GM19099 (cell line): ENCODE data around the gene PDZD4.

Experiments used
- POLR2A ChIP-seq: IDR thresholded peaks from 3 replicates; pipeline ENCODE4 v1.6.1; 2011; ENCODE audit warnings: low read depth; ENCODE audit not compliant: insufficient read length; ENCODE audit errors: extremely low read depth

Gene PDZD4

DNA sequence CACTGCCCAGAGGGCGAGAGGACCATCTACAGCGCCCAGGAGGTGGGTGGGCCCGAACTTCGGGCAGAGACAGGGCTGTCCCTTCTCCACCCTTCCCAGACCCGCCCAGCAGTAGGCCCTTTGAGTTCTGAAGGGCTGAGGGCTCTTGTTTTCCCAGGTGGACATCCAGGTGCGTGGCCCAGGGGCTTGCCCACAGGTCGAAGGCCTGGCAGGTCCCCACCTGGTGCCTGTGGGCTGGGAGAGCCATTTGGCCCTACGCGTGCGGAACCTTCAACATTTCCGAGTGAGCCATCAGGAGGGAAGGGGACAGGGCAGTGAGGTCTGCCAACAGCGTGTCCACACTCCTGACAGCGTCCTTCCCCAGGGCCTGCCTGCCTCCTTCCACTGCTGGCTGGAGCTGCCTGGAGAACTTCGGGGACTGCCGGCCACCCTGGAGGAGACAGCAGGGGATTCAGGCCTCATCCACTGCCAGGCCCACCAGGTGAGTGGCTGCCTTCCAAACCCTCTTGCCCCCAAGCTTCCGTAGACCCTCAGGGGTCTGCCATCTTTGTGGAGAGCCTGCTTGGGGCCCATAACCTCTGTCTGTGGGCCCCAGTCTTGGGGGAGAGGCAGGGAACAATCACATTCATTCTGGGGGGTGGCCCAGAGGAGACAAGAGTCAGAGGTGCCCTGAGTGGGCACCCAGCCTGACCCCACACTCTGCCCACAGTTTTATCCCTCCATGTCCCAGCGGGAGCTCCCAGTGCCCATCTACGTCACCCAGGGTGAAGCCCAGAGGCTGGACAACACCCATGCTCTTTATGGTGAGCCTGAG is 59.5 kb downstream of the PDZD4 start:
- TF ChIP-seq POLR2A, result no peak

DNA sequence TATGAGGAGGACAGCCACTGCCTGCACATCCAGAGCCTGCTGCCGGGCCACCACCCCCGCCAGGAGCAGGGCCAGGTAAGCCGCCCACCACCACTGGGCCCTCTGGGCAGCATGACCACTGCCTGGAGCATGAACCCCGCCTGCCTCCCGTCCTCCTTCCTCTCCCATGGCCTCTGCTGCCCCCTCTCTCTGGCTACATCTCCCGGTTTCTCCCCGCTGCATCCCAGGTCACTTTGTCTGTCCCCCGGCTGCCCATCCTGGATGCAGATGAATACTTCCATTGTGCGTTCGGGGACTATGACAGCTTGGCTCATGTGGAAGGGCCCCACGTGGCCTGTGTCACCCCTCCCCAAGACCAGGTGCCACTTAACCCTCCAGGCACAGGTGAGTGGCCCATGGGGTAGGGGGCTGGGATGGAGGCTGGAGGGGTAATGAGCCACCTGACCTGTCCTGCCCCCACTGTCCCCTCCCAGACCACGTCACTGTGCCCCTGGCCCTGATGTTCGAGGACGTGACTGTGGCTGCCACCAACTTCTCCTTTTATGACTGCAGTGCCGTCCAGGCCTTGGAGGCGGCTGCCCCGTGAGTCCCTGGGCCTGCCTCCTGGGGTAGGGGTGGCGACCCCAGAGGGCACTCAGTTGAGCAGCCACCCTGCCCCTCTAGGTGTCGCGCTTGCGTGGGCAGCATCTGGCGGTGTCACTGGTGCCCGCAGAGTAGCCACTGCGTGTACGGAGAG is 60.3 kb downstream of the PDZD4 start:
- TF ChIP-seq POLR2A, result no peak

DNA sequence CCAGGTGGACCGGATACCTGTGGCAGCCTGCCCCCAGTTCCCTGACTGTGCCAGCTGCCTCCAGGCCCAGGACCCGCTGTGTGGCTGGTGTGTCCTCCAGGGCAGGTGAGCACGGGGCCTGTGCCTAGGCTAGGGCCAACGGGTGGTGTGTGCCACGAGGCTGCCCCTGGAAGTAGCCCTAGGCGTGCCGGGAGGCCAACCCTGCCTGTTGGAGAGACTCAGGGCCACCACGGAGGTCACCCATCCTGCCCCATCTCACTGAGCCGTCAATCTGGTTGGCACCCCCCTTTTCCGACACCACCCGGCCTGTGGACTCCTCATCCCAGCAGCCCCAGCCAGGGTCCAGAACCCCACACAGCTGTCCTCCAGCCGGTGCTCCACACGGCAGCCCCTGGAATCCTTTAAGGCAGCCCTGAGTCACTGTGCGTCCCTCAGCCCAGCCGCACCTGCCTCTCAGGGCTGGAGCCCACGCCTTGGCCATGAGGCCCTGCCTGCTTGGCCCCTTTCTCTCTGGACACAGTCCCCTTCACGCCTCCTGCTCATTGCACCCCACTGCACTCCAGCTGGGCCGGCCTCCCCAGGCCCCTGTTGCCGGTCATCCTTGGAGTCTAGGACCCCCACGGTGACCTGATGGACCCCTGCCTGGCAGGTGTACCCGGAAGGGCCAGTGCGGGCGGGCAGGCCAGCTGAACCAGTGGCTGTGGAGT is 61.0 kb downstream of the PDZD4 start:
- no peak for TF ChIP-seq POLR2A

DNA sequence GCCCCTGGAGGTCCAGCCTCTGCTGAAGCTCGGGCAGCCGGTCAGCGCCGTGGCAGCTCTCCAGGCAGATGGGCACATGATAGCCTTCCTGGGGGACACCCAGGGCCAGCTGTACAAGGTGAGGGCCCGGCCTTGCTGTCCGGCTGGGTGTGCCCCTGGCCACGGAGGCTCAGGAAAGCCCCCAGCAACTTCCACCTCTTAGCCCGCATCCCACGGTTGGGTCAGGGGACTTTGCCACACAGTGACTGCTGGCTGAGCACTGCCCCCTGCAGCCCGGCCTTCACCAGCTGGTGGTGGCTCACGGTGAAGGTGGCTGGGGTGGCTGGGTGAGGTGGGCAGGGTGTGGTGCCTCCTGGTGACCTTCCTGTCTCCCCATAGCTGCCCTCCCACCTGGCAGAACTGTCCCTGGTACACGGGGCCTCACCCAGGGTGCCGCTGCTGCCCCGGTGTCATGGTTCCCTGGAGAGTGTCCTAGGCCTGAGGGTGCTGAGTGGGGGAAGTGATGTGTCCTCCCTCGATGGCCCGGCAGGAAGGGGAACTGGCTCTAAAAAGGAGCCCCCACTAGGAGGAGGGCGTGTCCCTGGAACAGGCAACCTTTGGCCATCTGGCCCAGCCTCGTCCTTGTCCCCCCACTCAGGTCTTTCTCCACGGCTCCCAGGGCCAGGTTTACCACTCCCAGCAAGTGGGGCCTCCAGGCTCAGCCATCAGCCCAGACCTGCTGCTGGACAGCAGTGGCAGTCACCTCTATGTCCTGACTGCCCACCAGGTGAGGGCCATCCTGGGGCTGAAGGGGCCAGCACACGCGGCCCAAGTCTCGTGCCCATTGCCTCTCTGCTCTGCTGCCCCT is 61.8 kb downstream of the PDZD4 start:
- TF ChIP-seq POLR2A, result no peak

DNA sequence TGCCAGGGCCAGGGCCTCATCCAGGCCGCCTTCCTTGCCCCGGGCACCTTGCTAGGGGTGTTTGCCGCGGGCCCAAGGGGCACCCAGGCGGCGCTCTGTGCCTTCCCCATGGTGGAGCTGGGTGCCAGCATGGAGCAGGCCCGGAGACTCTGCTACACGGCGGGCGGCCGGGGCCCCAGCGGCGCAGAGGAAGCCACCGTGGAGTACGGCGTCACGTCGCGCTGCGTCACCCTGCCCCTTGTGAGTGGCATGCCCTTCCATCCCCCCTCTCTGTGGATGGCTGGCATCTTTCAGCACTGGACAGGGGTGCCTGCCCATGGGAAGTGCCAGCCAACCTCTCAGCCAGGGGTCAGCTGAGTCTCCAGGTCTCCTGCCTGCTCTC is 62.7 kb downstream of the PDZD4 start:
- TF ChIP-seq POLR2A, result no peak

DNA sequence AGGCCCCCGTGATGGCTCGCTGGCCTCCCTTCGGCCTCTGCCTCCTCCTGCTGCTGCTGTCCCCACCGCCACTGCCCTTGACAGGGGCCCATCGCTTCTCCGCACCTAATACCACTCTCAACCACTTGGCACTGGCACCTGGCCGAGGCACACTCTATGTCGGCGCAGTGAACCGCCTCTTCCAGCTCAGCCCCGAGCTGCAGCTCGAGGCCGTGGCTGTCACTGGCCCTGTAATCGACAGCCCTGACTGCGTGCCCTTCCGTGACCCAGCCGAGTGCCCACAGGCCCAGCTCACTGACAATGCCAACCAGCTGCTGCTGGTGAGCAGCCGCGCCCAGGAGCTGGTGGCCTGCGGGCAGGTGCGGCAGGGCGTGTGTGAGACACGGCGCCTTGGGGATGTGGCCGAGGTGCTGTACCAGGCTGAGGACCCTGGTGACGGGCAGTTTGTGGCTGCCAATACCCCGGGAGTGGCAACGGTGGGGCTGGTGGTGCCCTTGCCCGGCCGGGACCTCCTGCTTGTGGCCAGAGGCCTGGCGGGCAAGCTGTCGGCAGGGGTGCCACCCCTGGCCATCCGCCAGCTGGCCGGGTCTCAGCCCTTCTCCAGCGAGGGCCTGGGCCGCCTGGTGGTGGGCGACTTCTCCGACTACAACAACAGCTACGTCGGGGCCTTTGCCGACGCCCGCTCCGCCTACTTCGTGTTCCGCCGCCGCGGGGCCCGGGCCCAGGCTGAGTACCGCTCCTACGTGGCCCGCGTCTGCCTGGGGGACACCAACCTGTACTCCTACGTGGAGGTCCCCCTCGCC is 63.3 kb downstream of the PDZD4 start:
- TF ChIP-seq POLR2A, result no peak

DNA sequence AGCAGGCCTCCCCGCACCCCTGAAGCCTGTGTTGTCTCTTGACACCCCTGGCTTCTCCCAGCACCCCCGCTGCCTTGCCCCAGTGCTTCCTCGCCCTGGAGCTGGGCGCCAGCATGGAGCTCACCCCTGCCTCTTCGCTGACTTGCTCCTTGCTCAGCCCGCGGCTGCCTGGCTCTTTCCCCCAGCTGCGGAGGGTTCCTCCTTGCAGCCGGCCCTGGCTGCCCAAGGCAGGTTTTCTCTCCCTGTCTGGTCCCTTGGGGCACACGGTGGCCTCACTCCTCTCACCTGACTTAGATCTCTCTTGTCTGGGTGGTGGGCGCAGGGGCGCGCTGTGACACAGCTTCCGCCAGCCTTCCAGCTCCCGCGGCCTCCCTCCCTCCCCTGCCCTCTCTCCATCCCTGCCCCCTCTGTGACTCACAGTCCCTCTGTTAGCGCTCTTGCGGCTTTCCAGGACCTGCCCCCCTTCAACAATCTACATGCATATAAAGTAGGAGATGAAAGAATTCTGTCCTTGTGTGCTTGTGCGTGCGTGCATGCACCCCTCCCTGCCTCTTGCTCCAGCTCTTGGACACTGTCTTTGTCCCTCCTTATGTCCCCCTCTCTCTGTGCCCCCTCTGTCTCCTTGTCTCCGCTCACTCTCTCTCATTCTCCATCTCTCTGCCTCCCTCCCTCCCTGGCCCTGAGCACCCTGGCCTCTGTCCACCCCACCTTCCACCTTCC is 64.1 kb downstream of the PDZD4 start:
- no peak for TF ChIP-seq POLR2A

DNA sequence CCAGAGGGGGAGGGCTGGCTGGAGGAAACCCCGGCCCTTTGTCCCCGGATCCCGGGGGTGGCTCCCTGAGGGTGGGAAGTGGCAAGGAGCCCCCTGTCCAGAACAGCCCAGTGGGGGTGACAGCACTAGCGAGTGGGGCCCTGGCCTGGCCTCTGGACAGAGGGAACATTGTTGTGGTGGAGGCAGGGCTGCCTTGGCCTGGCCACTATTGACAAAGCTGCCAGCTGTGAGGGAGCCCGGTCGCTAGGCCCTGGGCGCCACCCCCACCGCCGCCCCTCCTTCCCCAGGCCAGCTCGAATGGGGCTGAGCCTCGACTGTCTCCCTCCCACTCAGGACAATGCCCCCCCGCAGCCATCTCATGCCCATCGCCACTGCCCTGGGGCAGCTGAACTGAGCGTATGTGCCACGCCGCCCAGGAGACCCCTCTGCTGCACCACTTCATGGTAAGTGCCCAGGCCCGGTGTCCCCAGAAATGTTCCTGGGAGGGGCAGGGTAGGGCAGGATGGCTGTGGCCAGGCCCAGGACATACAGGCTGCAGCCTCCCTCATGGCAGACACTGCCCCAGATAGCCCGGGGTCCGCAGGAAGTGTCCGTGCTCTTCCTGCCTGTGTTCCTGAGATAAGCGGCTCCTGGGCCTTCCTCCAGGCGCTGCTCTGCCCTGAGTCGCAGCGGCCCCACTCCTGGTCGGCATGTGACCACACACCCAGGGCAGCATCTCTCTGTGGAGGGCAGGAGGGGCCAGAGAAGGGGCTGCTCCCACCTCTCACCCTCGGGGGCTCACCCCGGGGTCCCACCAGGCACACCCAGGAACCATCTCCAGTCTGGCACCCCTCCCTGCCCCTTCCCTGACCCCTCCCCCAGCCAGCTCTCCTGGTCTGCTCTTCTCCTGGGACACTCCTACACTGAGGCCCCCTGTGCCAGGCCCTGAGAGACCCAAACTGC is 64.9 kb downstream of the PDZD4 start:
- no peak for TF ChIP-seq POLR2A

DNA sequence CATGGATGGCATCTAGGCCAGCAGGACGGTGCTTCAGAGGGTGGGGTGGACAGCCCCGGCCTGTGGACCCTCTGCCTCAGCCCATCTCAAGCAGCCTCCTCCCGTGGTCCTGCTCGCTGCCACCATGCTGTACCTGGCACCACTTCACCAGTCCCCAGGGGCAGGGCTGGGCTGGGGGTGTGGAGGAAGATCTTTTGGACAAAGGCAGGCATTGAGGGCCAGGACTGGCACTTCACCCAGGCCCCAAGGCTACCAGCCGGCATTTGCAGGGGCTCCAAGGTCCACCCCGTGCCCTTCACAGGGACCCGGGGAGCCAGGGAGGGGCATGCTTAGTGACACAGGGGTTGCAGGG is 65.6 kb downstream of the PDZD4 start:
- no peak for TF ChIP-seq POLR2A

DNA sequence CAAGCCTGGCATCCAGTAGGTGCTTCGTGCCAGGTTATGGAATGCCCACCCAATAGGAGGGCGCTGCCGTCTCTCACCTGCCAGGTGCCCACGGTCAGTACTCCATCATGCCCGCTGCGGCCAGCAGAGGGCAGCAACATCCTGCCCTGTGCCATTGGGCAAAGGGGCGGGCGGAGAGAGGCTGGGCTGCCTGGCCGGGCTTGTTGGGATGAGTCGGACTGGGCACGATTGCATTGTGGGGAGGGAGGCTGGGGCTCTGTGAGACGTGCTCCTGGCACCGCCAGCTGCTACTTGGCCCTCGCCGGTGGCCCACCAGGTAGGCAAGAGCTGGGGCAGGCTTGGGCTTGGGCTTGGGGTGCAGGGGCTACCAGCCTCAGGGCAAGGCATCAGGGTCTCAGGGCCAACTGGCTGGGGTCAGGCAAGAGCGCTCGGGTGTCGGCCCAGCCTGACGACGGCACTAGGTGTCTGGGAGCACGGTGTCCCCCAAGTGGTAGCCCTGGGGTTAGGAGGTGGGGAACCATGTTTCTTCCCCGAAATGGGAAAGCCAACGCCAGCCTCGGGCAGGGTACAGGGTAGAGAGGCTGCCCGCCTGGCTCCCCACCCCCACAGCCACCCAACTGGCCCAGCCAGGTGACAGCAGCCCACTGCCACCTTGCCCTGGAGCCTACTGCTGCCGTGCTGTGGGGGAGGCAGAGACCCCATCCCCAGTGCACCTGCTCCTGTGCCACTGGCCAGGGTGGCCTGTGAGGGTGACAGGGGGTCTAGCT is 66.2 kb downstream of the PDZD4 start, which contains the start of gene PLXNB3:
Gene PLXNB3 (plus strand): TSS at position 261 of the 767 bp plus-strand sequence. CDS start 1,287 bp downstream, outside the sequence.
- TF ChIP-seq POLR2A, result no peak

DNA sequence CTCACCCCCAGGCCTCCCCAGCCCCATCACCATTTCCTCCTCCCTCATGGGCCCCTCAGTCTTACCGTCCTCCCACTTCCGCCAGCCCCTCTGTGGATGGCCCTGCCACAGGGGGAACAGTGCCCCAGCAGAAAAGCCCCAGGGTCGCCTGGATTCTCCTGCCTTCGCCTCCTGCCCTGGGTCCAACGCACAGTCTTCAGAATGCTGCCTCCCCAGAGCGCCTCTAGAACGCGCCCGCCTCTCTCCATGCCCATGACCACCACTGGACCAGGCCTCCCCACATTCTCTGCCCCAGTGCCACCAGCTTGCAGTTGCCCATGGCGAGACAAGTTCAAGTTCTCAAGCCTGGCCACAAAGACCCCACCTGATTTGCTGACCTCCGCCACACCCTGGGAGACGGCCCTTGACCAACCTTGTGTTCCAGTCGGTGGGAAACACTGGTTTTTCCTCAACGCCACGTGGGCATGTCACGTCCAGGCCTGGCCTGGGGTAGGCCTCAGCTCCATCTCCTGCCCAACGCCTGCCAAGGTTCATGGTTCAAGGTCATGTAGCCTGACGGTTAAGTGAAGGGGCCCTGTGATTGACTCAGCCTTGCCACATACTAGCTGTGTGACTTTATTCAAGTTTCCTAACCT is 66.9 kb downstream of the PDZD4 start:
- TF ChIP-seq POLR2A, result no peak
